Endodermal cell (in vitro differentiated cells): Measurements from ENCODE around the gene HCRTR1. TPM values are rescaled to one million over a fixed set of nuclear protein-coding genes. Genes with fewer than 3 reads are reported as not detected.

Source experiments
- DNase-seq: peaks from one replicate; pipeline ENCODE4 v3.0.0-alpha.2; 2017
- H3K27ac ChIP-seq: 2 replicates; pipeline ENCODE4 v1.5.1; 2013; ENCODE audit warnings: mild to moderate bottlenecking, low read depth, low read length, moderate library complexity
- H3K27me3 ChIP-seq: 2 replicates; pipeline ENCODE4 v1.6.1; 2013; ENCODE audit warnings: mild to moderate bottlenecking, low read length, moderate library complexity; ENCODE audit not compliant: insufficient read depth, control insufficient read depth, poor library complexity, severe bottlenecking
- H3K36me3 ChIP-seq: 2 replicates; pipeline ENCODE4 v1.7.0; 2013; ENCODE audit warnings: mild to moderate bottlenecking, low read length, moderate library complexity; ENCODE audit not compliant: control insufficient read depth, insufficient read depth
- H3K4me1 ChIP-seq: one replicate; pipeline ENCODE4 v1.7.0; 2013; ENCODE audit warnings: low read length; ENCODE audit not compliant: control insufficient read depth, insufficient read depth
- H3K4me3 ChIP-seq: 2 replicates; pipeline ENCODE4 v1.5.1; 2013; ENCODE audit warnings: mild to moderate bottlenecking, low read length, moderate library complexity
- H3K9ac ChIP-seq: 2 replicates; pipeline ENCODE4 v1.6.1; 2013; ENCODE audit warnings: mild to moderate bottlenecking, low read length, moderate library complexity; ENCODE audit not compliant: poor library complexity, severe bottlenecking; ENCODE audit errors: extremely low read depth
- H3K9me3 ChIP-seq: 2 replicates; pipeline ENCODE4 v1.6.1; 2013; ENCODE audit warnings: mild to moderate bottlenecking, low read length, moderate library complexity; ENCODE audit not compliant: control insufficient read depth
- H3K27ac Mint-ChIP-seq: 2 replicates; pipeline ENCODE4 v1.8.0; 2020; ENCODE audit warnings: mixed read lengths
- H3K27me3 Mint-ChIP-seq: 2 replicates; pipeline ENCODE4 v1.8.0; 2021; ENCODE audit warnings: mild to moderate bottlenecking, mixed read lengths; ENCODE audit not compliant: insufficient read depth
- H3K36me3 Mint-ChIP-seq: 2 replicates; pipeline ENCODE4 v1.8.0; 2020; ENCODE audit warnings: low read depth, mixed read lengths
- H3K4me1 Mint-ChIP-seq: 2 replicates; pipeline ENCODE4 v1.8.0; 2020; ENCODE audit warnings: mixed read lengths
- H3K4me3 Mint-ChIP-seq: 2 replicates; pipeline ENCODE4 v1.8.0; 2020; ENCODE audit warnings: mild to moderate bottlenecking, moderate library complexity, mixed read lengths
- H3K9me3 Mint-ChIP-seq: 2 replicates; pipeline ENCODE4 v1.8.0; 2020; ENCODE audit warnings: mild to moderate bottlenecking, mixed read lengths
- WGBS, 2 experiments: methylation state at CpG; one replicate each; pipeline versions ENCODE4 v1.1.5 to v1.1.7; 2013; ENCODE audit warnings: missing lambda C conversion rate in 2 of 2, mixed read lengths in 1 of 2; ENCODE audit not compliant: insufficient coverage in 1 of 2, insufficient read length in 1 of 2; 5-methylcytosine and 5-hydroxymethylcytosine counted together
- total RNA-seq, 2 donors: library from RNA; stranded (reverse); fragmentation: NEBNext Ultra II Directional in 1 of 2; extraction: Animal tissue kit (Norgen Biotek cat#: 25700) in 1 of 2; gene quantifications; 2 replicates in 1 of 2; 3 replicates in 1 of 2; pipeline ENCODE4 v1.2.1, GENCODE V29; 2021
- TF ChIP-seq, protein P1 (sequence below): fragments of 200-600 bp; sonication (generic); conservative IDR thresholded peaks from 2 replicates; pipeline ENCODE4 v1.5.0; 2021; ENCODE audit warnings: antibody characterized with exemption, mild to moderate bottlenecking

The HCRTR1 gene
- total RNA-seq, 2 donors from 2014 or later, result not detected

DNA sequence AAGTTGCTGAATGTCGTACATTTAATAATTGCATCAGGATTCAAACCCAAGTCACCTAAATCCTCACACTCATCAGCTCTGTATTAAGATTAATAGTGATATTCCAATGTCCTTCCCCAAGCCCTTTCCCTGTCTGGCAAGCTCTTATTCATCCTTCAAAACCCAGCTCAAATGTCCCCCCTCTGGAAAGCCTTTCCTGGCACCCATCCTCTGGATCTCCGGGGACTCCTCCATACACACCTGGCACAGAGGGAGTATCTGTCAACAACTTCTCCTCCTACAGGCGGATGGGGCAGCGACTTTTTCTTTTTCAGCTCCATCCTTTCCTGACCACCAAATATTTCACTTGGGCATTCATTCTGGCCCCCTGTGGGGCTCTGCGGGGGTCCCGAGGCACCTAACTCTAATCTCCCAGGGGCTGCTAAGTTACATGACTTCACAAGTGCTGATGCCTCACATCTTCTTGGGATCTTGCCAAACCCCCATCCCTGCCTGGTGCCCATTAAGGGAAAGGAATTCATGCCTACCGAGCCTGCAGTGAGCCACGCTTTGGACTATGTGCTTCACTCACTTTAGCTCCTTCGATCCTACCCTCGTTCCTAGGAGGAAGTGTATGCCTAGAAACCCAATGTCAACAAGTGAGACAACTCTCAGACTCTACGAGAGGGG is 25.9 kb upstream of the HCRTR1 start:
- 67 to 79% methylated on average over 10 to 11 of the region's 11 CpGs for WGBS, 2 experiments
- Histone ChIP-seq H3K9ac (no peak overlapping the region), H3K4me3 (no peak overlapping the region), H3K9me3 (no peaks in the 10 kb centered on the region), H3K4me1 (peaks cover 4% of the 10 kb centered on the region), H3K27me3 (peaks cover 16% of the 10 kb centered on the region), H3K27ac (no peak overlapping the region), H3K36me3 (no peaks in the 10 kb centered on the region)
- TF ChIP-seq, protein P1, sequence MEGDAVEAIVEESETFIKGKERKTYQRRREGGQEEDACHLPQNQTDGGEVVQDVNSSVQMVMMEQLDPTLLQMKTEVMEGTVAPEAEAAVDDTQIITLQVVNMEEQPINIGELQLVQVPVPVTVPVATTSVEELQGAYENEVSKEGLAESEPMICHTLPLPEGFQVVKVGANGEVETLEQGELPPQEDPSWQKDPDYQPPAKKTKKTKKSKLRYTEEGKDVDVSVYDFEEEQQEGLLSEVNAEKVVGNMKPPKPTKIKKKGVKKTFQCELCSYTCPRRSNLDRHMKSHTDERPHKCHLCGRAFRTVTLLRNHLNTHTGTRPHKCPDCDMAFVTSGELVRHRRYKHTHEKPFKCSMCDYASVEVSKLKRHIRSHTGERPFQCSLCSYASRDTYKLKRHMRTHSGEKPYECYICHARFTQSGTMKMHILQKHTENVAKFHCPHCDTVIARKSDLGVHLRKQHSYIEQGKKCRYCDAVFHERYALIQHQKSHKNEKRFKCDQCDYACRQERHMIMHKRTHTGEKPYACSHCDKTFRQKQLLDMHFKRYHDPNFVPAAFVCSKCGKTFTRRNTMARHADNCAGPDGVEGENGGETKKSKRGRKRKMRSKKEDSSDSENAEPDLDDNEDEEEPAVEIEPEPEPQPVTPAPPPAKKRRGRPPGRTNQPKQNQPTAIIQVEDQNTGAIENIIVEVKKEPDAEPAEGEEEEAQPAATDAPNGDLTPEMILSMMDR, result no peak
- Mint-ChIP-seq H3K27ac (no peak overlapping the region), H3K9me3 (no peaks in the 10 kb centered on the region), H3K4me3 (no peak overlapping the region), H3K4me1 (peaks cover 22% of the 10 kb centered on the region), H3K36me3 (no peaks in the 10 kb centered on the region), H3K27me3 (peaks cover 21% of the 10 kb centered on the region)
- peak; percentile 48 for DNase-seq

DNA sequence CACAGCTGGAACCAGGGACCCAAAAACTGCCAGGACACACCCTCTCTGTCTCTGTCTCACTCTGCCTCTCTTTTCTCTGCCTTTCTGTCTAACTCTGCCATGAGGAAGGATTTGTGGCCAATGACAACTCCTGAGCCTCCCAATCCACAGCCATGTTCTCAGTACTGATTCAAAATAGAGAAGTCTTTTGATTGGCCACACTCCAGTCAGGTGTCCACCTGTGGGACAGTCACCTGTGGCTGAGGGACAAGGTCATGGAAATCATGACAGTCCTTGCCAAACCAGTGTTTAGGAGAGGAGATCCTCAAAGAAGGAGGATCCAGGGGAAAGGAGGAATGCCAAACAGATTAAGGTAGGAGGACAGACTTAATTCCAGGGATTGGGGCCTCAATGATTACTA is 25.4 kb upstream of the HCRTR1 start:
- H3K9me3 ChIP-seq, result no peaks in the 10 kb centered on the region
- Mint-ChIP-seq H3K4me1 (peaks cover 22% of the 10 kb centered on the region), H3K27ac (no peak overlapping the region), H3K27me3 (peaks cover 21% of the 10 kb centered on the region), H3K4me3 (no peak overlapping the region), H3K9me3 (no peaks in the 10 kb centered on the region), H3K36me3 (no peaks in the 10 kb centered on the region)
- no peak overlapping the region for H3K9ac ChIP-seq
- H3K27ac ChIP-seq, result no peak overlapping the region
- peaks cover 16% of the 10 kb centered on the region for H3K27me3 ChIP-seq
- TF ChIP-seq, protein P1, result no peak
- H3K4me3 ChIP-seq, result no peak overlapping the region
- peak; percentile 43 for DNase-seq
- H3K36me3 ChIP-seq, result no peaks in the 10 kb centered on the region
- peaks cover 4% of the 10 kb centered on the region for H3K4me1 ChIP-seq

DNA sequence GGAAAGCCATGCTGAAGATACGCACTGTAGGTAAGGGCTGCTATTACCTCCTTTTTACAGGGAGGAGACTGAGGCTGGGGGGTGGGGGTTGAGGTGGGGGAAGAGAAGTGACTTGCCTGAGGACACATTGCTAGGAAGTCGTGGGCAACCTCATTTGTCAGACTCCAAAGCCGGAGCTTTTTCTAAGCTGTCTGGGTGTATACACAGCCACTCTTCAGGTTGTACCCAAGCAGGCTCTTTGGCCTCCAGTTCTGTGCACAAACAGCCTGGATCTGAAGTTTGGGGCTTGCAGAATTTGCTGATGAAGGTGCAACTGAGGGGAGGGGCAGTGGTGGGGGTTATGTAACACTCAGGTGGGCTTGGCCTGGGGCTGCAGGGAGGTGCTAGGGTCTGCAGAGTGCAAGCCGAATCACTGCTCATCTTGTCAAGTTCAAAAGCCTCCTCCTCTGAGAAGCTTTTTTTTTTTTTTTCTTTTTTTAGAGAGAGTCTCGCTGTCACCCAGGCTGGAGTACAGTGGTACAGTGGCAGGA is 24.3 kb upstream of the HCRTR1 start:
- whole genome bisulfite sequencing, 2 experiments, result 88 to 91% methylated on average over 4 to 5 of the region's 5 CpGs
- Mint-ChIP-seq H3K27me3 (peaks cover 16% of the 10 kb centered on the region), H3K4me1 (peaks cover 16% of the 10 kb centered on the region), H3K9me3 (no peaks in the 10 kb centered on the region), H3K27ac (no peak overlapping the region), H3K36me3 (no peaks in the 10 kb centered on the region), H3K4me3 (no peak overlapping the region)
- H3K27me3 ChIP-seq, result peaks cover 14% of the 10 kb centered on the region
- peaks cover 4% of the 10 kb centered on the region for H3K4me1 ChIP-seq
- H3K9me3 ChIP-seq, result no peaks in the 10 kb centered on the region
- peak; percentile 34 for DNase-seq
- no peak overlapping the region for H3K9ac ChIP-seq
- no peak overlapping the region for H3K27ac ChIP-seq
- H3K4me3 ChIP-seq, result no peak overlapping the region
- H3K36me3 ChIP-seq, result no peaks in the 10 kb centered on the region
- TF ChIP-seq, protein P1, result no peak
